ENCODE data around the gene HSH2D.

DNA sequence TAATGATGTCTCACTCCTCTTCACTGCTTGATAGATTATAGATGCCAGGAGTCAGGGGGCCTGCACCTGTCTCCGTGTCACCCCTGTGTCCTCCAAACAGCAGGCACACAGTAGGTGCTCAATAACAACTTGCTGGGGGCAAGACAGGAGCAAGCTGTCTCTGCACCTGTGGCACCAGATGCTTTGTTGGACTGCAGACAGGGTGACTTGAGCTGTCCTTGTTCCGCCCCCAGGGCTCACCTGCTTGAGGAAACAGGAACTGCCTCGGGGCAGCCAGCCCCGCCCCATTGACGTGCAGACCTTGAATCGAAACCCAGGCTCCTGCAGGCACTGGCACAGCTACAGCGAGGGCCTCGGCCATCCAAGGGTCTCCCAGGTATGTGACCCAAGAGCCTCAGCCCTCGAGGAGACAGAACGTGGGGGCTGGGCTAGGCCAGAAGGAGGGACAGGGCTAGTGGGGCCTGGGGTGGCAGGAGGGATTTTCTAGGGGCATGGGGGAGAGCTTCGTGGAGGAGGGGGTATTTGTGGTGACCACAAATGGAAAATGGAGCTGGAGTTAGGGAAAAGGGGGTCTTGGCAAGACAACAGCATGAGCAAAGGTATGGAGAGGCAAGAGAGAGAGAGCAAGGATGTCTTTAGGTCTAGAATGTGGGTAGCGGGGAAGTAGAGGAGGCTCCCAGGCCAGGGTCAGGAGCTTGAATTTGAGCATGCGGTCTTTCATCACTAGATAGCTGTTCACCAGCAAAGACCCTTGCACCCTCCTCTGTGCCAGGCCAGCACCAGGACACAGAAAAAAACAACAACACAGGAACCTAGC is at the start of gene HSH2D:
- TF ChIP-seq RAD21 (CRISPR knock-in tag; IDR thresholded peaks at IDR 0.05) (no peak), JUND (CRISPR knock-in tag; IDR thresholded peaks at IDR 0.05) (no peak), HCFC1 (IDR thresholded peaks at IDR 0.05; ENCODE audit: low read depth, low read length) (no peak), SP2 (CRISPR knock-in tag; IDR thresholded peaks at IDR 0.05) (no peak)
- TF ChIP-seq, protein P1, sequence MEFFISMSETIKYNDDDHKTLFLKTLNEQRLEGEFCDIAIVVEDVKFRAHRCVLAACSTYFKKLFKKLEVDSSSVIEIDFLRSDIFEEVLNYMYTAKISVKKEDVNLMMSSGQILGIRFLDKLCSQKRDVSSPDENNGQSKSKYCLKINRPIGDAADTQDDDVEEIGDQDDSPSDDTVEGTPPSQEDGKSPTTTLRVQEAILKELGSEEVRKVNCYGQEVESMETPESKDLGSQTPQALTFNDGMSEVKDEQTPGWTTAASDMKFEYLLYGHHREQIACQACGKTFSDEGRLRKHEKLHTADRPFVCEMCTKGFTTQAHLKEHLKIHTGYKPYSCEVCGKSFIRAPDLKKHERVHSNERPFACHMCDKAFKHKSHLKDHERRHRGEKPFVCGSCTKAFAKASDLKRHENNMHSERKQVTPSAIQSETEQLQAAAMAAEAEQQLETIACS (CRISPR knock-in tag; IDR thresholded peaks at IDR 0.05) = no peak
